CD1c-positive myeloid dendritic cell (primary cell): ENCODE data around the gene KDF1.

Experiments used
- DNase-seq: peaks from one replicate; pipeline ENCODE4 v3.0.0-alpha.2; 2016; ENCODE audit errors: extremely low spot score

KDF1 gene

GRCh38 chr1:26915204-26915842 is 44.9 kb downstream of the KDF1 start:
- no peak for DNase-seq

GRCh38 chr1:26913754-26914619 is 46.3 kb downstream of the KDF1 start, which contains the start of gene NR0B2:
Gene NR0B2, minus strand, starts transcription at chr1:26913975. Its CDS starts 35 bp downstream, at chr1:26913940.
- DNase-seq, result no peak

GRCh38 chr1:26913389-26913753 is 46.9 kb downstream of the KDF1 start:
- DNase-seq, result no peak

- no peak for DNase-seq
Measured at GRCh38 chr1:26912147-26912490, 48.1 kb downstream of the KDF1 start.

- no peak for DNase-seq
Measured at GRCh38 chr1:26911399-26912146, 48.7 kb downstream of the KDF1 start.

- no peak for DNase-seq
Measured at GRCh38 chr1:26910343-26911160, 49.7 kb downstream of the KDF1 start.

- DNase-seq, result no peak
Measured at GRCh38 chr1:26909951-26910342, 50.3 kb downstream of the KDF1 start.

GRCh38 chr1:26907071-26907917 is 53.0 kb downstream of the KDF1 start:
- DNase-seq, result no peak

- DNase-seq, result no peak
Measured at GRCh38 chr1:26900815-26901511, 59.3 kb downstream of the KDF1 start.

- DNase-seq, result peak; percentile 94
Measured at GRCh38 chr1:26900001-26900814, 60.1 kb downstream of the KDF1 start, which contains the start of gene GPATCH3. Gene GPATCH3, minus strand, starts transcription at chr1:26900467. Its CDS starts 25 bp downstream, at chr1:26900442.
